ENCODE data around the gene MAP3K5. TPM values are rescaled to one million over a fixed set of nuclear protein-coding genes. Genes with fewer than 3 reads are reported as not detected.

The MAP3K5 gene
- total RNA-seq, 1 experiment from 2014 or later: 15.8 TPM

DNA sequence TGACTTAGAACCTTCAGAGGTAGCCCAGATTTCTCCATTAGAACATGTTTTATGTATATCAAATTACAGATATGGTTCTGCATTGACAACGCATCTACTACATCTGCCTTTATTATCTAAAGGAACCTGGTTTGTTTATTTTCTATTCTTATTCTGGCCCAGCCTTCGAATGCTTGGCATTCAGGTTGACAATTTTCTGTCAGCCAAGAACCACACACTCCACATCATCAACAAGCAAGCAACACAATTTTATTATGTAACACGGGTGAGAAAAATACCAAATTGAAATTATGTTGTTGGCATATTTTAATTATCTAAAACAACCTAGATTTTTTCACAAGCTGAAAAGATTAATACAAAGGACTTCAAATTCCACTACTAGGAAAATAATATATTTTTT lies 14.6 kb downstream of the MAP3K5 start:
- Mint-ChIP-seq H3K36me3 (ENCODE audit: insufficient read depth, unreplicated experiment) (peaks cover 14% of the 10 kb centered on the region), H3K27ac (ENCODE audit: unreplicated experiment) (no peak overlapping the region), H3K9me3 (ENCODE audit: low read depth, unreplicated experiment) (peaks cover 4% of the 10 kb centered on the region), H3K4me3 (ENCODE audit: low read depth, unreplicated experiment) (no peak overlapping the region), H3K4me1 (ENCODE audit: low read depth, unreplicated experiment) (peaks cover 26% of the 10 kb centered on the region), H3K27me3 (ENCODE audit: unreplicated experiment) (no peaks in the 10 kb centered on the region)
- no peak for DNase-seq
- no TSS peak for BruUV-seq (replicated peaks)
- intact Hi-C loops (cut with micrococcal nuclease; ENCODE audit: unreplicated experiment): no loop called here
- CTCF ChIA-PET: no interaction called here
- TF ChIP-seq, protein P1, sequence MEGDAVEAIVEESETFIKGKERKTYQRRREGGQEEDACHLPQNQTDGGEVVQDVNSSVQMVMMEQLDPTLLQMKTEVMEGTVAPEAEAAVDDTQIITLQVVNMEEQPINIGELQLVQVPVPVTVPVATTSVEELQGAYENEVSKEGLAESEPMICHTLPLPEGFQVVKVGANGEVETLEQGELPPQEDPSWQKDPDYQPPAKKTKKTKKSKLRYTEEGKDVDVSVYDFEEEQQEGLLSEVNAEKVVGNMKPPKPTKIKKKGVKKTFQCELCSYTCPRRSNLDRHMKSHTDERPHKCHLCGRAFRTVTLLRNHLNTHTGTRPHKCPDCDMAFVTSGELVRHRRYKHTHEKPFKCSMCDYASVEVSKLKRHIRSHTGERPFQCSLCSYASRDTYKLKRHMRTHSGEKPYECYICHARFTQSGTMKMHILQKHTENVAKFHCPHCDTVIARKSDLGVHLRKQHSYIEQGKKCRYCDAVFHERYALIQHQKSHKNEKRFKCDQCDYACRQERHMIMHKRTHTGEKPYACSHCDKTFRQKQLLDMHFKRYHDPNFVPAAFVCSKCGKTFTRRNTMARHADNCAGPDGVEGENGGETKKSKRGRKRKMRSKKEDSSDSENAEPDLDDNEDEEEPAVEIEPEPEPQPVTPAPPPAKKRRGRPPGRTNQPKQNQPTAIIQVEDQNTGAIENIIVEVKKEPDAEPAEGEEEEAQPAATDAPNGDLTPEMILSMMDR (IDR thresholded peaks at IDR 0.05; ENCODE audit: unreplicated experiment): no peak

DNA sequence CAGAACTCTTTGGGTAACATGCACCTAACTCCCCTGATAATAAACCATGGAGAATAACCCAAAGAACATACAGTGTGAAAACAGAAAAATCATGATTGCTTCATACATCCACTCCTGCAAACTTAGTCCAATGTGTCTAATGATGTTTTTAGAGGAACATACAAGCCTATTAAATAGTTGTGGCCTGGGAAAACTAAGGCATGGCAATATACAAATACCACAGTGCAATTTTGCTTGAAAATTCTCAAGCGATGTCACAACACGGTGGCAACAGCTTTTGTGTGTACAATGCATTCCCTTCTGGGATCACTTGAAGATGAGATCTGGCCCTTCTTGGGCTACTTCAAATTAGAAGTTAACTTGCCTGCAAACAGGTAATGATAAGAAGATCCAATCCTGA lies 16.7 kb downstream of the MAP3K5 start:
- H3K27ac Mint-ChIP-seq (ENCODE audit: unreplicated experiment): no peak overlapping the region
- no TSS peak for BruUV-seq (replicated peaks)
- peaks cover 26% of the 10 kb centered on the region for H3K4me1 Mint-ChIP-seq (ENCODE audit: low read depth, unreplicated experiment)
- no peak for DNase-seq
- H3K36me3 Mint-ChIP-seq (ENCODE audit: insufficient read depth, unreplicated experiment): peaks cover 14% of the 10 kb centered on the region
- H3K9me3 Mint-ChIP-seq (ENCODE audit: low read depth, unreplicated experiment): peaks cover 4% of the 10 kb centered on the region
- peak overlapping the region; percentile 40 for H3K4me3 Mint-ChIP-seq (ENCODE audit: low read depth, unreplicated experiment)
- TF ChIP-seq, protein P1 (IDR thresholded peaks at IDR 0.05; ENCODE audit: unreplicated experiment): no peak
- H3K27me3 Mint-ChIP-seq (ENCODE audit: unreplicated experiment): no peaks in the 10 kb centered on the region
- intact Hi-C loops (cut with micrococcal nuclease; ENCODE audit: unreplicated experiment): no loop called here
- CTCF ChIA-PET: interaction anchor here (1.0 kb wide), 2 partner anchors 14 to 132 kb away, joined by 3 read pairs; no protein-coding TSS in a partner anchor

DNA sequence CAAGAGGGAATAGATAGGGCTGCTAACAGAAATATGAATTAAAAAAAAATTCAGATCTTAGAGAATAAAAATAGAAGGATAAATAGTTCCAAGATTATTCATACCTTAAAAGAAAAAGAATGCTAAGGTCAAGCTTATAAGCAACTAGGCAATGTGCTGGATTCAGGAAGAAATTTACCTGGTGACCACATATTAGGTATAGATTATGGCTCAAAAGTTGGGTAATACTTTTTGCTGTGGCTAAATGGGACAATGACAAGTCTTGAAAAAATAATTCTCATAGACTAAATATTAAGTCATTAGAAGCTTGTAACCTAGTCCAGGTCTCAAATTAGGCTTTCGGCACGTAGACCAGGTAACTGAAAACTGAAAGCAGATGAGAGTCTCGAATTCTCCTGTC lies 17.2 kb downstream of the MAP3K5 start:
- intact Hi-C loops (cut with micrococcal nuclease; ENCODE audit: unreplicated experiment): no loop called here
- TF ChIP-seq, protein P1 (IDR thresholded peaks at IDR 0.05; ENCODE audit: unreplicated experiment): no peak
- Mint-ChIP-seq H3K4me1 (ENCODE audit: low read depth, unreplicated experiment) (peaks cover 26% of the 10 kb centered on the region), H3K27me3 (ENCODE audit: unreplicated experiment) (no peaks in the 10 kb centered on the region), H3K36me3 (ENCODE audit: insufficient read depth, unreplicated experiment) (peaks cover 14% of the 10 kb centered on the region), H3K4me3 (ENCODE audit: low read depth, unreplicated experiment) (peak overlapping the region; percentile 40), H3K27ac (ENCODE audit: unreplicated experiment) (peak overlapping the region; percentile 96), H3K9me3 (ENCODE audit: low read depth, unreplicated experiment) (peaks cover 4% of the 10 kb centered on the region)
- CTCF ChIA-PET: interaction anchor here (1.0 kb wide), 2 partner anchors 15 to 131 kb away, joined by 3 read pairs; no protein-coding TSS in a partner anchor
- DNase-seq: no peak
- BruUV-seq (replicated peaks): no TSS peak

DNA sequence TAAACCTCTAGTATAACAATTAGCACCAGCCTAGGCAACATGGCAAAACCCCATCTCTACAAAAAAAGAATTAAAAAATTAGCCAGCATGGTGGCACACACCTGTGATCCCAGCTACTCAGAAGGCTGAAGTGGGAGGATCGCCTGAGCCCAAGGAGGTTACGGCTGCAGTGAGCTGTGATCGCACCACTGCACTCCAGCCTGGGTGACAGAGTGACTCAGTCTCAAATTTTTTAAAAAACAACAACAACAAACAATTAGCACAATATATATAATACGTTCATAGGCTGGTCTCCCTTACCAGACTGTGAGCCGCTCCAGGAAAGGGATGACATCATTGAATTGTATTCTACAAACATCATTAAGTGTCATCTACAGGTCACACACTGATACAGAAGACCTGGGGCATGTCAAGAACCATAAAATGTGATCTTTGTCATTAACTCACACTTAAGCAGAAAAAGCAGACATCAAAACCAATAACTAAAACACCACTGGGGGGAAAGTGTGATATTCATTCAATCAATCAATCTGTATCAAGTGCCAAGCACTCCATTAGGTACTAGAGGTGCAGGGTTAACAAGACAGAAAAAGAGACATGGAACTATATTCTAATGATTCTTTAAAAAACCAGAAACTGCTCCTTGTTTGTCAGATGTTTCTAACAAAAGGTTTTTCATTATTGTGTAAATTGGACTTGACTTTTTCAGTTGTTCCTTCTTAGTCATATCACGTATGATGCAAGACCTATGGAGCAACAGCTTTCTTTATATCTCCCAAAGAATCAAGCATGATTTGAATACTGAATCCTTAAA lies 17.8 kb downstream of the MAP3K5 start:
- peaks cover 26% of the 10 kb centered on the region for H3K4me1 Mint-ChIP-seq (ENCODE audit: low read depth, unreplicated experiment)
- no peak for DNase-seq
- CTCF ChIA-PET: interaction anchor here (1.0 kb wide), 1 partner anchor 130 kb away, joined by 3 read pairs; no protein-coding TSS in a partner anchor
- H3K36me3 Mint-ChIP-seq (ENCODE audit: insufficient read depth, unreplicated experiment): peaks cover 14% of the 10 kb centered on the region
- peak overlapping the region; percentile 96 for H3K27ac Mint-ChIP-seq (ENCODE audit: unreplicated experiment)
- BruUV-seq (replicated peaks): no TSS peak
- TF ChIP-seq, protein P1 (IDR thresholded peaks at IDR 0.05; ENCODE audit: unreplicated experiment): no peak
- peaks cover 4% of the 10 kb centered on the region for H3K9me3 Mint-ChIP-seq (ENCODE audit: low read depth, unreplicated experiment)
- no peaks in the 10 kb centered on the region for H3K27me3 Mint-ChIP-seq (ENCODE audit: unreplicated experiment)
- intact Hi-C loops (cut with micrococcal nuclease; ENCODE audit: unreplicated experiment): no loop called here
- peak overlapping the region; percentile 40 for H3K4me3 Mint-ChIP-seq (ENCODE audit: low read depth, unreplicated experiment)
